Measurements from ENCODE around the gene PLA2G3. TPM values are rescaled to one million over a fixed set of nuclear protein-coding genes. Genes with fewer than 3 reads are reported as not detected.

PLA2G3 gene
- total RNA-seq, 1 donor from 2014 or later = not detected

- H3K36me3 ChIP-seq (ENCODE audit: control insufficient read depth in 3 of 3, insufficient read depth in 3 of 3, low read length in 3 of 3) = peaks cover 0 to 4% (median 0%) of the 10 kb centered on the region in 3 donors
Observed at GRCh38 chr22:31126128-31126868, 14.0 kb downstream of the PLA2G3 start.

GRCh38 chr22:31125521-31126117 is 14.7 kb downstream of the PLA2G3 start:
- Histone ChIP-seq H3K4me3 (ENCODE audit: low read length in 3 of 3) (no peak overlapping the region), H3K9ac (ENCODE audit: low read depth in 1 of 3, low read length in 3 of 3) (no peak overlapping the region), H3K27me3 (ENCODE audit: control insufficient read depth in 3 of 3, insufficient read depth in 3 of 3, low read length in 3 of 3) (no peaks in the 10 kb centered on the region), H3K36me3 (ENCODE audit: control insufficient read depth in 3 of 3, insufficient read depth in 3 of 3, low read length in 3 of 3) (peaks cover 0 to 2% (median 0%) of the 10 kb centered on the region in 3 donors), H3K4me1 (ENCODE audit: control insufficient read depth in 3 of 3, insufficient read depth in 3 of 3, low read length in 3 of 3) (peaks cover 13 to 25% (median 22%) of the 10 kb centered on the region in 3 donors), H3K9me3 (ENCODE audit: control insufficient read depth in 3 of 3, low read length in 3 of 3) (no peaks in the 10 kb centered on the region), H3K27ac (ENCODE audit: low read depth, low read length) (no peak overlapping the region)

More at GRCh38 chr22:31126128-31126868, 14.0 kb downstream of the PLA2G3 start:
- Histone ChIP-seq H3K4me1 (ENCODE audit: control insufficient read depth in 3 of 3, insufficient read depth in 3 of 3, low read length in 3 of 3) (peaks cover 13 to 25% (median 22%) of the 10 kb centered on the region in 3 donors), H3K9ac (ENCODE audit: low read depth in 1 of 3, low read length in 3 of 3) (no peak overlapping the region), H3K9me3 (ENCODE audit: control insufficient read depth in 3 of 3, low read length in 3 of 3) (no peaks in the 10 kb centered on the region), H3K4me3 (ENCODE audit: low read length in 3 of 3) (no peak overlapping the region), H3K27ac (ENCODE audit: low read depth, low read length) (no peak overlapping the region), H3K27me3 (ENCODE audit: control insufficient read depth in 3 of 3, insufficient read depth in 3 of 3, low read length in 3 of 3) (no peaks in the 10 kb centered on the region)

GRCh38 chr22:31124811-31125465 is 15.4 kb downstream of the PLA2G3 start:
- Histone ChIP-seq H3K4me1 (ENCODE audit: control insufficient read depth in 3 of 3, insufficient read depth in 3 of 3, low read length in 3 of 3) (peaks cover 13 to 25% (median 22%) of the 10 kb centered on the region in 3 donors), H3K27ac (ENCODE audit: low read depth, low read length) (no peak overlapping the region), H3K27me3 (ENCODE audit: control insufficient read depth in 3 of 3, insufficient read depth in 3 of 3, low read length in 3 of 3) (no peaks in the 10 kb centered on the region), H3K9me3 (ENCODE audit: control insufficient read depth in 3 of 3, low read length in 3 of 3) (no peaks in the 10 kb centered on the region), H3K4me3 (ENCODE audit: low read length in 3 of 3) (no peak overlapping the region), H3K36me3 (ENCODE audit: control insufficient read depth in 3 of 3, insufficient read depth in 3 of 3, low read length in 3 of 3) (peaks cover 0 to 2% (median 0%) of the 10 kb centered on the region in 3 donors), H3K9ac (ENCODE audit: low read depth in 1 of 3, low read length in 3 of 3) (no peak overlapping the region)

DNA sequence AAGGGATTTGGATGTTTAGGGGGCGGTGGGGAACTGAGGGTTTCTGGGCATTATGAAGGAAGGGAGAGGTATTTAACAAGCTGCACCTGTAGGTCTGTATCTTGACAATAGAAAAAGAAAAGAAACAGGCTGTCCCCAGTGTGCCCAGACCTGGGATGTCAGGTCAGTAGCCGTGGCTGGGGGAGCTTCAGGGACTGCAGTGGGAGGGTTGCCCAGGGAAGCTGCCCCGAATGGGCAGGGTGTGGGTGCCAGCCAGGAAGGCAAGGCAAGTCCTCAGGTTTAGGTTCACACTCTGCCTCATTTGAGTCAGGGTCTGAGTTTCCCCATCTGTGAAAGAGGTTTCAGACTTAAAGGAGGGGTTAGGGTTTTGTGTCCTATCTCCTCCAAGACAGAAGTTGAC is 16.0 kb downstream of the PLA2G3 start:
- Histone ChIP-seq H3K9me3 (ENCODE audit: control insufficient read depth in 3 of 3, low read length in 3 of 3) (no peaks in the 10 kb centered on the region), H3K4me1 (ENCODE audit: control insufficient read depth in 3 of 3, insufficient read depth in 3 of 3, low read length in 3 of 3) (peaks cover 17 to 28% (median 27%) of the 10 kb centered on the region in 3 donors), H3K36me3 (ENCODE audit: control insufficient read depth in 3 of 3, insufficient read depth in 3 of 3, low read length in 3 of 3) (peaks cover 0 to 2% (median 0%) of the 10 kb centered on the region in 3 donors), H3K9ac (ENCODE audit: low read depth in 1 of 3, low read length in 3 of 3) (peak overlapping the region in 1 of 3 donors; percentile 8), H3K27ac (ENCODE audit: low read depth, low read length) (no peak overlapping the region), H3K27me3 (ENCODE audit: control insufficient read depth in 3 of 3, insufficient read depth in 3 of 3, low read length in 3 of 3) (no peaks in the 10 kb centered on the region), H3K4me3 (ENCODE audit: low read length in 3 of 3) (no peak overlapping the region)

DNA sequence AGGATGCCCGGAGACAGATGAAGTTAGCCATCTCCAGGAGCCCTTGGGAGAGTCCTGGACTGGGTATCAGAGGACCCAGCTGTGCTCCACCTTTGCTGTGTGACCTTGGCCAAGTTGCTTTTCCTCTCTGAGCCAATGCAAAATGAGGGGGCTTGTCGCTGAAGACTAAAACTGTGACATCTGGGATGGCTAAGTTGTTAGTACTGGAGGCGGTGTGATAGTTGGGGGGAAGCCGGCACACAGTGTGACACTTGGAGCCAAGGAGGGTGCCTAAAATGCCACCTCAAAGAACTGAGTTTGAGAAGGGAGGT is 17.1 kb downstream of the PLA2G3 start:
- peaks cover 22 to 37% (median 35%) of the 10 kb centered on the region in 3 donors for H3K4me1 ChIP-seq (ENCODE audit: control insufficient read depth in 3 of 3, insufficient read depth in 3 of 3, low read length in 3 of 3)
- H3K36me3 ChIP-seq (ENCODE audit: control insufficient read depth in 3 of 3, insufficient read depth in 3 of 3, low read length in 3 of 3) = no peaks in the 10 kb centered on the region
- H3K4me3 ChIP-seq (ENCODE audit: low read length in 3 of 3) = peak overlapping the region; percentile 9 to 79 (median 53)
- no peaks in the 10 kb centered on the region for H3K9me3 ChIP-seq (ENCODE audit: control insufficient read depth in 3 of 3, low read length in 3 of 3)
- H3K27ac ChIP-seq (ENCODE audit: low read depth, low read length) = no peak overlapping the region
- peak overlapping the region in 2 of 3 donors; percentile 61 to 86 for H3K9ac ChIP-seq (ENCODE audit: low read depth in 1 of 3, low read length in 3 of 3)
- H3K27me3 ChIP-seq (ENCODE audit: control insufficient read depth in 3 of 3, insufficient read depth in 3 of 3, low read length in 3 of 3) = no peaks in the 10 kb centered on the region

DNA sequence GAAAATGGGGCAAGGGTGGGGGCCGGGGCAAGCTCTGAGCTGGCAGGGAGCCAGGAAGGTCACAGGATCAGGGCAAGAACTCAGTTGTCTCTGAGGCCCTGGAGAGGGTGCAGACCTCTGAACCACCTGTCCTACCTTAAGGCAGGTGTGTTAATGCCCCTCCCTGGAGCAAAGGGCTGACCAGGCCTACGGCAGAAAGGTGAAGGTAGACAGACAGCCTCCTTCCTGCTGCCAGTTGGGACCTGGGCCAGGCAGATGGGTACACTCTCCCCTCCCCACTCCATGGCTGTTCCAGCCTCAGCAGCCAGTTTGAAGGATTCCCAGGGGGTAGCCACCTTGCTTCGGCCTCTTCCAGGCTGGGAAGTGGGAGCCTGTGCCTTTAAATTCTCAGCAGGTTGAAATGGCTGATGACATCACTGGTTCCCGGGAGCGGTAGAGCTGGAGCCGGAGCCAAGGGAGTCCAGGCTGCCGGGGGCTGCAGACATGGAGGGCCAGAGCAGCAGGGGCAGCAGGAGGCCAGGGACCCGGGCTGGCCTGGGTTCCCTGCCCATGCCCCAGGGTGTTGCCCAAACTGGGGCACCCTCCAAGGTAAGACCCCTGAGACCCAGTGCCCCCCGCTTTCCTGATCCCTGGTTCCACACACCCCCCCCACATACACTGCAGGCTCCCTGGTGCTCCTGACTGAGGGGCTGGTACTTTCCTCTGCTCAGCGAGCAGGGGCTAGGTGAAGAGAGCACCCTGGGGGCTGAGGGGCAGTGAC is 17.6 kb downstream of the PLA2G3 start, which contains the start of gene INPP5J:
TSS of gene INPP5J (plus strand) at position 435 of the 760 bp plus-strand sequence. CDS start at position 484, 49 bp downstream.
- Histone ChIP-seq H3K36me3 (ENCODE audit: control insufficient read depth in 3 of 3, insufficient read depth in 3 of 3, low read length in 3 of 3) (no peaks in the 10 kb centered on the region), H3K4me3 (ENCODE audit: low read length in 3 of 3) (peak within 1 kb of the TSS; percentile 51 to 79 (median 53)), H3K27ac (ENCODE audit: low read depth, low read length) (peak within 1 kb of the TSS; percentile 16), H3K27me3 (ENCODE audit: control insufficient read depth in 3 of 3, insufficient read depth in 3 of 3, low read length in 3 of 3) (no peaks in the 10 kb centered on the region), H3K9me3 (ENCODE audit: control insufficient read depth in 3 of 3, low read length in 3 of 3) (no peaks in the 10 kb centered on the region), H3K9ac (ENCODE audit: low read depth in 1 of 3, low read length in 3 of 3) (peak within 1 kb of the TSS; percentile 61 to 86 (median 64)), H3K4me1 (ENCODE audit: control insufficient read depth in 3 of 3, insufficient read depth in 3 of 3, low read length in 3 of 3) (peaks cover 22 to 39% (median 35%) of the 10 kb centered on the region in 3 donors)

DNA sequence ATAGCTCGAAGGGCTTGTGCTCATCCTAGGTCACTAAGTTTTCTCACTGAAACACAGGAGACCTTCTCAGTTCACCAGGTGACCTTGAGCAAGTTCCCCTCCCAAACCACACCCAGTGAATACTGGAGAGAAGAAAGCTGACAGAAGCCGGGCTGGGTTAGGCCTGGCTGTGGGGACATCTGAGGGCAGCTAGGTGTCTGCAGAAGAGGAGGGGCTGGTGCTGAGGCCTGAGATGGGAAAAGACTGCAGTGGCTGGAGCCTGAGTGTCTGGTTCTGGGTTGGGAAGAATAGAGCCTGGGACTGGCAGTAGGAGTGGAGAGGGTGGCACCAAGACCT is 18.1 kb downstream of the PLA2G3 start:
- H3K9ac ChIP-seq (ENCODE audit: low read depth in 1 of 3, low read length in 3 of 3) = peak overlapping the region; percentile 61 to 86 (median 64)
- H3K9me3 ChIP-seq (ENCODE audit: control insufficient read depth in 3 of 3, low read length in 3 of 3) = no peaks in the 10 kb centered on the region
- no peaks in the 10 kb centered on the region for H3K36me3 ChIP-seq (ENCODE audit: control insufficient read depth in 3 of 3, insufficient read depth in 3 of 3, low read length in 3 of 3)
- H3K4me1 ChIP-seq (ENCODE audit: control insufficient read depth in 3 of 3, insufficient read depth in 3 of 3, low read length in 3 of 3) = peaks cover 22 to 39% (median 35%) of the 10 kb centered on the region in 3 donors
- H3K27ac ChIP-seq (ENCODE audit: low read depth, low read length) = peak overlapping the region; percentile 16
- H3K4me3 ChIP-seq (ENCODE audit: low read length in 3 of 3) = peak overlapping the region in 1 of 3 donors; percentile 79
- no peaks in the 10 kb centered on the region for H3K27me3 ChIP-seq (ENCODE audit: control insufficient read depth in 3 of 3, insufficient read depth in 3 of 3, low read length in 3 of 3)

- Histone ChIP-seq H3K36me3 (ENCODE audit: control insufficient read depth in 3 of 3, insufficient read depth in 3 of 3, low read length in 3 of 3) (no peaks in the 10 kb centered on the region), H3K4me1 (ENCODE audit: control insufficient read depth in 3 of 3, insufficient read depth in 3 of 3, low read length in 3 of 3) (peaks cover 22 to 39% (median 35%) of the 10 kb centered on the region in 3 donors), H3K27ac (ENCODE audit: low read depth, low read length) (no peak overlapping the region), H3K9ac (ENCODE audit: low read depth in 1 of 3, low read length in 3 of 3) (peak overlapping the region in 1 of 3 donors; percentile 86), H3K27me3 (ENCODE audit: control insufficient read depth in 3 of 3, insufficient read depth in 3 of 3, low read length in 3 of 3) (no peaks in the 10 kb centered on the region), H3K4me3 (ENCODE audit: low read length in 3 of 3) (no peak overlapping the region), H3K9me3 (ENCODE audit: control insufficient read depth in 3 of 3, low read length in 3 of 3) (no peaks in the 10 kb centered on the region)
Observed at GRCh38 chr22:31121403-31121802, 18.9 kb downstream of the PLA2G3 start.

- H3K9me3 ChIP-seq (ENCODE audit: control insufficient read depth in 3 of 3, low read length in 3 of 3) = no peaks in the 10 kb centered on the region
- no peaks in the 10 kb centered on the region for H3K36me3 ChIP-seq (ENCODE audit: control insufficient read depth in 3 of 3, insufficient read depth in 3 of 3, low read length in 3 of 3)
- H3K4me1 ChIP-seq (ENCODE audit: control insufficient read depth in 3 of 3, insufficient read depth in 3 of 3, low read length in 3 of 3) = peaks cover 22 to 39% (median 35%) of the 10 kb centered on the region in 3 donors
- H3K27ac ChIP-seq (ENCODE audit: low read depth, low read length) = no peak overlapping the region
- H3K27me3 ChIP-seq (ENCODE audit: control insufficient read depth in 3 of 3, insufficient read depth in 3 of 3, low read length in 3 of 3) = no peaks in the 10 kb centered on the region
- H3K4me3 ChIP-seq (ENCODE audit: low read length in 3 of 3) = no peak overlapping the region
- no peak overlapping the region for H3K9ac ChIP-seq (ENCODE audit: low read depth in 1 of 3, low read length in 3 of 3)
Observed at GRCh38 chr22:31120642-31121041, 19.7 kb downstream of the PLA2G3 start.
